Activated T-helper 1 cell treated with anti-CD3 and anti-CD28 coated beads, Interleukin-2, amount 50 U/mL, for 16 hours (primary cell): ENCODE measurements around the gene SNX32.
A peak's percentile ranks its signal among the peaks of the same experiment; 100 is the strongest.
"Not testable (repeated sequence)": the region's sequence is repeated elsewhere in the genome, so short reads cannot be mapped to it uniquely, and the experiment has no call there.

Experiments
- DNase-seq, 2 donors: peaks; one replicate each; pipeline ENCODE4 v3.0.0-alpha.2; 2020; ENCODE audit warnings: low read depth in 1 of 2, low spot score in 1 of 2

Gene SNX32

GRCh38 chr11:65883058-65883761 lies 49.4 kb downstream of the SNX32 start:
- no peak for DNase-seq

GRCh38 chr11:65883786-65884715 lies 50.3 kb downstream of the SNX32 start:
- no peak for DNase-seq

DNA sequence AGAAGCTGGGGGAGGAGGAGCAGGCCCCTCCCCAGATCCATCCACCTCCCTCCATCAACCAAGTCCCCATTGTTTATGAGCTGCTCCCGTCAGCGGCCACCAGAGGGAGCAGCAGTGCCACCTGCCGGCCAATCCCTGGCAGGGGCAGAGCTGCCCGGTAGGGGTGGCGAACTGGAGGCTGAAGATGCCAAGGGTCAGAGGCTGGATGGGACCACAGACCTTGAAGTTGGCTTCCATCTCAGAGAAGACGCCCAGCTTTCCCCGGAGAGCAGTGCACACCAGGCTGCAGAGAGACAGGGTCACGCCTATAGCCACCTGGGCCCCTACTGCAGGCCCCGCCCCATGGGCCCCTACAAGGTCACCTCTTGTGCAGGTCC lies 50.9 kb downstream of the SNX32 start:
- peak; percentile 69 to 72 for DNase-seq

DNA sequence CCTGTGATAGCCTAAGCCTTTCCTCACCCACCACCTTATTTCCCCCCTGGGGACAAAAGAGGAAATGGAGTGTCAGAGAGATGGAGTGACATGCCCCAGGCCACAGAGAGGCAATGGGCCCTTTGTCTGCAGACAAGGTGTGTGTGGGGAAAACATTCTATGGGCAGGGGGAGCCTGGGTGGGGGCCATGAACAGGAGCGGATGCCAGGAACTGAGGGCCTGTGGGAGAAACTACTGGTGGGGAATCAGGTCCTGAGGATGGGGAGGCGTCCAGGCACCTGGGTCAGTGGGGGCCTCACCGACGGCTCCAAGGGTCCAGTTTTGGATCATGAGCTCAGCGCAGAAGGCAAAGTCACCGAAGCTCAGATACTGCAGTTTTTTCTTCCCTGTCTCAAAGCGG lies 51.5 kb downstream of the SNX32 start:
- no peak for DNase-seq

- DNase-seq, result no peak
Measured at GRCh38 chr11:65885808-65886536, 52.2 kb downstream of the SNX32 start.

DNA sequence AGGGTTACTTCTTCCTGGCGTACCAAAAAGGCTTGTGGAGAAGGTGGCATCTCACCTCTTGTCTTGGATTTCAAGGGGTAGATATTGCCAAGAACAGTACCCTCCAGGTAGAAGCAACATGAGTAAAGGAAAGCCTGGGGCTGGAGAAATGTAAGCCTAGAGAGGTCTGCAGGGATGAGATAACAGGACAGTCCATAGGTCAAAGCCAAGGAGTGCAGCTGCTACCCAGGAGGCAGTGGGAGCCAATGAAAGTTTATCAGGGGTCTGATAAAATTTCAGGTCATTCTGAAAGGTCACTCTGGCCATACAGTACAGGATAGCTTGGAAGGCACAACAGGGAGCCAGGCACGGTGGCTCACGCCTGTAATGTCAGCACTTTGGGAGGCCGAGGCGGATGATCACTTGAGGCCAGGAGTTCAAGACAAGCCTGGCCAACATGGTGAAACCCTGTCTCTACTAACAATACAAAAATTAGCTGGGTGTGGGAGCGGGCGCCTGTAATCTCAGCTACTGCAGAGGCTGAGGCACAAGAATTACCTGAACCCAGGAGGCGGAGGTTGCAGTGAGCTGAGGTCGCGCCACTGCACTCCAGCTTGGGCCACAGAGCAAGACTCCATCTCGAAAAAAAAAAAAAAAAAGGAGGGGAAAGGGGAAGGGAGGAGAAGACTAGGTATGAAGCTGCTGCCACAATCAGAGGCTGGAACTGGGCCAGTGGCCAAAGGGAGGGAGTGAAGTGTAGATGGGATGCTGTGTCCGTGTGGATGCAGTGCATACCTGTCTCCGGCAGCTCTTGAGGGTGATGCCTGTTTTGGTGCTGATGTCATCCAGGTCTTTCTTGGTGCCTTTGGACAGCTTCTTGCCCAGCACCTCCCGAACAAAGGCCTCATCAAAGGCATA lies 53.3 kb downstream of the SNX32 start:
- no peak for DNase-seq

- DNase-seq, result no peak
Measured at GRCh38 chr11:65887723-65888162, 54.0 kb downstream of the SNX32 start.

DNA sequence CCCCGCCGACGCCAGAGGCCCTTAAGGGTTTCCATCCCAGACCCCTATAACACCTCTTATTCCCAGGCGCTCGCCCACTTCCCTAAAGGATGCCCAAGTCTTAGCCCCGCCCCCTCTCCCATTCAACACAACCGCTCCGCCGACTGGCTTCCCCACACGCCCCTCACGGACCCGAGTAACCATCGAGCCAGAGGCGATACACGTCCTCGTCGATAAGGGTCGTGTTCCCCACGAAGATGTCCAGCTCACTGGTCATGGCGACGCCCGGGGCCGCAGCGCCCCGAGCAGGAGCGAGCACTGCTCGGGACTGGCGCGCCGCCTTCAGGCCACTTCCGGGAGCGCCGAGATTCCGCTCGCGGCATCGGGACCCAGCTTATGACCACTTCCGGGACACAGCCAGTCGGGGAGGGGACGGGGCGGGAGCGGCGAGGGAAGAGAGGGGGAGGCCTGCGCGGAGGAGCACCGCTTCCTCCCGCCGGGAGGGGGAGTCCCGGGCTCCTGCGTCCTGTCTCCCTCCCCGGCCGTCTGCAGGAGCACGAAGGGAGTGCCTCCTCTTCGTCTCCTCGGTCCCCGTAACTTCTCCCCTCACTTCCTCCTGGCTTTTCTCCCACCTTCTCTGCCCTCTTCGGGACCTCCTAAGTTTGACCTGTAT lies 54.5 kb downstream of the SNX32 start, which contains the start of gene FIBP:
TSS of gene FIBP (minus strand) at position 309 of the 652 bp plus-strand sequence. CDS start at position 256, 53 bp downstream.
- DNase-seq, result peak; percentile 92 to 93

GRCh38 chr11:65890324-65891218 lies 56.8 kb downstream of the SNX32 start, which contains the start of gene CCDC85B:
TSS of gene CCDC85B (plus strand) at chr11:65890673. CDS start at chr11:65890784, 111 bp downstream.
- peak; percentile 94 to 97 for DNase-seq

GRCh38 chr11:65891219-65892136 lies 57.7 kb downstream of the SNX32 start:
- DNase-seq, result no peak

DNA sequence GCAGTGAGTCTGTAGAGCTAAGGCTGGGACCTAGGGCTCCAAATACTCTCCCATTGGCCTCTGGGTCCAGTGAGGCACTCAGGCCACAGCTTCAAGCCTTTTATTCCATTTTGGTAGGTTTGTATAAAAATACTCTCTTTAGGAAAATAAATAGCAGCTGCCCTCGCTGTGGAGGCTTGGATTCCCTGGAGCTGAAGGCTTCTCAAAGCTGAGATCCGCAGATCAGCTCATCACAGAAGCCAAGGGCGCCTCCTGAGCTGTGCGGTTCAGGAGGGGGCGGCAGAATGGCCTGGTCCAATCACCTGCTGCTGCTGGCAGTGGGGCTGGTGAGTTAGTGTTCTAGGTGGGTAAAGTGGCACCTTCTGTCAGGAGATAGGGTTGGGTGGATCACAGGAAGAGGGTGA lies 58.4 kb downstream of the SNX32 start:
- DNase-seq, result not testable (repeated sequence)

- no peak for DNase-seq
Measured at GRCh38 chr11:65892661-65893317, 59.0 kb downstream of the SNX32 start.

GRCh38 chr11:65894034-65894591 lies 60.4 kb downstream of the SNX32 start:
- no peak for DNase-seq

GRCh38 chr11:65895482-65895981 lies 61.8 kb downstream of the SNX32 start:
- DNase-seq, result no peak

- DNase-seq, result no peak
Measured at GRCh38 chr11:65896034-65896999, 62.6 kb downstream of the SNX32 start.
